ENCODE results near the gene TTYH3. TPM values are rescaled to one million over a fixed set of nuclear protein-coding genes. Genes with fewer than 3 reads are reported as not detected.

The TTYH3 gene
- total and polyA plus RNA-seq, 2 of the 13 experiments (the other 11 are each of a cell fraction or from before 2014, with no cell fraction given): 26.3 to 50.0 TPM

GRCh38 chr7:2689343-2689847, 57.6 kb downstream of the TTYH3 start:
- WGBS (ENCODE audit: low lambda C conversion rate): 18% methylated on average over 10 of the region's 16 CpGs
- ChIA-PET CTCF (ENCODE audit: low intra/inter-chr PET ratio, low total read pairs) (no interaction called here), POLR2A (no interaction called here)
- Histone ChIP-seq H3K27ac (ENCODE audit: extremely low read length, insufficient read depth, low read length) (no peak overlapping the region), H3K27me3 (ENCODE audit: control insufficient read depth in 1 of 2, insufficient read depth in 2 of 2, low read length in 2 of 2) (peaks cover 22 to 67% of the 10 kb centered on the region in 2 experiments), H4K20me1 (ENCODE audit: insufficient read depth, low read length) (no peaks in the 10 kb centered on the region), H3K4me1 (ENCODE audit: insufficient read depth, low read length) (peaks cover 43% of the 10 kb centered on the region), H3K9ac (ENCODE audit: insufficient read depth, low read depth, low read length) (no peak overlapping the region), H3K4me3 (replicated peaks in 1 of 3; ENCODE audit: insufficient read depth in 1 of 3, low read depth in 2 of 3, low read length in 3 of 3) (no peak overlapping the region), H2AFZ (ENCODE audit: low read length) (no peak overlapping the region), H3K36me3 (replicated peaks in 1 of 2; ENCODE audit: control insufficient read depth in 1 of 2, insufficient read depth in 2 of 2, low read length in 2 of 2) (no peaks in the 10 kb centered on the region), H3K79me2 (ENCODE audit: insufficient read depth, low read length) (no peaks in the 10 kb centered on the region), H3K4me2 (ENCODE audit: low read depth, low read length) (no peak overlapping the region), H3K9me3 (ENCODE audit: low read length) (no peaks in the 10 kb centered on the region)
- FAIRE-seq (no peak), DNase-seq (ENCODE audit: low spot score) (no peak), ATAC-seq (no peak)
- no TSS peak for BruUV-seq (replicated peaks)
- intact Hi-C loops (cut with micrococcal nuclease; ENCODE audit: unreplicated experiment): no loop called here
- in situ Hi-C loops (cut with HindIII; ENCODE audit: extremely low pct_ligation_motif_present, low pct_unique_long_range_greater_than_20kb): no loop called here
- TF ChIP-seq ZNF263 (CRISPR knock-in tag; IDR thresholded peaks at IDR 0.05): no peak
- no peak for TF ChIP-seq ZNF253 (CRISPR knock-in tag; IDR thresholded peaks at IDR 0.05; ENCODE audit: borderline replicate concordance)
- TF ChIP-seq ETS1 (CRISPR knock-in tag; IDR thresholded peaks at IDR 0.05): no peak
- TF ChIP-seq BRF2 (CRISPR knock-in tag; IDR thresholded peaks at IDR 0.05): no peak
- TF ChIP-seq FOXA1 (IDR thresholded peaks at IDR 0.05): no peak
- no peak for TF ChIP-seq FOXA1 (CRISPR knock-in tag; IDR thresholded peaks at IDR 0.05)
- no peak for TF ChIP-seq MYPOP (CRISPR knock-in tag; IDR thresholded peaks at IDR 0.05)
- TF ChIP-seq ZNF234 (CRISPR knock-in tag; conservative IDR thresholded peaks at IDR 0.05): no peak
- no peak for TF ChIP-seq NFKB2 (CRISPR knock-in tag; IDR thresholded peaks at IDR 0.05; ENCODE audit: borderline replicate concordance)
- TF ChIP-seq AKAP8 (CRISPR knock-in tag; IDR thresholded peaks at IDR 0.05): no peak
- TF ChIP-seq HNF1B (CRISPR knock-in tag; IDR thresholded peaks at IDR 0.05): no peak
- no peak for TF ChIP-seq XBP1 (CRISPR knock-in tag; IDR thresholded peaks at IDR 0.05)
- TF ChIP-seq ZNF770 (CRISPR knock-in tag; IDR thresholded peaks at IDR 0.05): no peak
- TF ChIP-seq POGK (CRISPR knock-in tag; conservative IDR thresholded peaks at IDR 0.05): no peak
- TF ChIP-seq, protein P1, sequence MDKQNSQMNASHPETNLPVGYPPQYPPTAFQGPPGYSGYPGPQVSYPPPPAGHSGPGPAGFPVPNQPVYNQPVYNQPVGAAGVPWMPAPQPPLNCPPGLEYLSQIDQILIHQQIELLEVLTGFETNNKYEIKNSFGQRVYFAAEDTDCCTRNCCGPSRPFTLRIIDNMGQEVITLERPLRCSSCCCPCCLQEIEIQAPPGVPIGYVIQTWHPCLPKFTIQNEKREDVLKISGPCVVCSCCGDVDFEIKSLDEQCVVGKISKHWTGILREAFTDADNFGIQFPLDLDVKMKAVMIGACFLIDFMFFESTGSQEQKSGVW (CRISPR knock-in tag; IDR thresholded peaks at IDR 0.05; ENCODE audit: borderline replicate concordance): no peak

Measured in HepG2 (cell line).